K562 (cell line): ENCODE measurements around the gene ZFP64. TPM values are rescaled to one million over a fixed set of nuclear protein-coding genes. Genes with fewer than 3 reads are reported as not detected.
A peak's percentile ranks its signal among the peaks of the same experiment; 100 is the strongest.

Experiments used
- COPS2 ChIP-seq: fragments of 450-650 bp; conservative IDR thresholded peaks from 2 replicates; pipeline ENCODE4 v1.6.1; 2016; ENCODE audit warnings: mild to moderate bottlenecking, moderate library complexity
- ESRRA ChIP-seq: fragments of 450-650 bp; IDR thresholded peaks from 2 replicates; pipeline ENCODE4 v1.6.1; 2014; ENCODE audit warnings: low read depth, mild to moderate bottlenecking, moderate library complexity, borderline replicate concordance
- KDM4B ChIP-seq, 2 experiments: fragments of 450-650 bp in 1 of 2; sonication (generic) in 1 of 2; IDR thresholded peaks; 2 replicates each; pipeline ENCODE4 v1.6.1; 2016 to 2017; ENCODE audit warnings: borderline replicate concordance in 2 of 2, antibody characterized with exemption in 1 of 2, low read depth in 1 of 2, mild to moderate bottlenecking in 1 of 2
- MED1 ChIP-seq: sonication (generic); formaldehyde crosslinking; IDR thresholded peaks from 2 replicates; pipeline ENCODE4 v1.8.1; 2023; ENCODE audit warnings: missing genetic modification reagents, borderline replicate concordance
- MTA1 ChIP-seq: fragments of 450-650 bp; IDR thresholded peaks from 2 replicates; pipeline ENCODE4 v1.6.1; 2017; ENCODE audit warnings: borderline replicate concordance
- MTF1 ChIP-seq: fragments of 250-450 bp; sonication (Bioruptor Pico); IDR thresholded peaks from 2 replicates; pipeline ENCODE4 v1.9.0; 2021; ENCODE audit warnings: moderate library complexity, mild to moderate bottlenecking, inconsistent platforms, borderline replicate concordance
- NFIX ChIP-seq: fragments of 250-450 bp; sonication (Bioruptor Pico); IDR thresholded peaks from 2 replicates; pipeline ENCODE4 v1.4.0; 2020; ENCODE audit warnings: low read depth, mild to moderate bottlenecking, moderate library complexity
- NFYB ChIP-seq: IDR thresholded peaks from 2 replicates; pipeline ENCODE4 v1.6.1; 2011; ENCODE audit warnings: mild to moderate bottlenecking, moderate library complexity; ENCODE audit not compliant: insufficient read length; ENCODE audit errors: extremely low read depth
- SMARCA4 ChIP-seq: fragments of 450-650 bp; IDR thresholded peaks from 2 replicates; pipeline ENCODE4 v1.6.1; 2016
- SMARCB1 ChIP-seq: IDR thresholded peaks from 2 replicates; pipeline ENCODE4 v1.6.1; 2011; ENCODE audit warnings: improper control_type of control experiment, low read depth; ENCODE audit not compliant: insufficient read length
- ZBTB8A ChIP-seq: fragments of 450-650 bp; IDR thresholded peaks from 2 replicates; pipeline ENCODE4 v1.6.1; 2018; ENCODE audit warnings: mild to moderate bottlenecking, moderate library complexity; ENCODE audit not compliant: partially characterized antibody
- ZMIZ1 ChIP-seq, 2 experiments: fragments of 150-350 bp in 1 of 2; IDR thresholded peaks; 2 replicates each; pipeline ENCODE4 v1.6.1; 2012 to 2016; ENCODE audit warnings: low read depth in 2 of 2, low read length in 2 of 2, mild to moderate bottlenecking in 1 of 2, moderate library complexity in 1 of 2
- ZNF175 ChIP-seq: fragments of 200-800 bp; sonication (Bioruptor generic); IDR thresholded peaks from 2 replicates; pipeline ENCODE4 v1.6.1; 2016; ENCODE audit warnings: low read depth, mild to moderate bottlenecking, missing genetic modification characterization, missing compliant biosample characterization
- ZNF280B ChIP-seq: fragments of 250-450 bp; sonication (Bioruptor Pico); IDR thresholded peaks from 2 replicates; pipeline ENCODE4 v1.5.1; 2021; ENCODE audit warnings: mild to moderate bottlenecking
- ZNF445 ChIP-seq: fragments of 250-450 bp; sonication (Bioruptor Pico); IDR thresholded peaks from 2 replicates; pipeline ENCODE4 v1.4.0; 2020; ENCODE audit warnings: low read depth, mild to moderate bottlenecking, moderate library complexity
- ZNF76 ChIP-seq: fragments of 250-450 bp; sonication (Bioruptor Pico); IDR thresholded peaks from 2 replicates; pipeline ENCODE4 v1.4.0; 2020; ENCODE audit warnings: mild to moderate bottlenecking, moderate library complexity, borderline replicate concordance
- ZSCAN32 ChIP-seq: fragments of 450-650 bp; formaldehyde crosslinking; IDR thresholded peaks from 2 replicates; pipeline ENCODE4 v1.4.0; 2020; ENCODE audit warnings: mild to moderate bottlenecking, moderate library complexity
- polyA plus RNA-seq, 8 experiments: library from polyadenylated mRNA; depleted of rRNA in 4 of 8; stranded (reverse) in 5 of 8; unstranded in 3 of 8; fragments of >200 nt; fragmentation: Nextera tagmentation in 2 of 8; fragmentation: Illumina TruSeq in 1 of 8; extraction: Ambion mirVana in 2 of 8; extraction: Trizol in 1 of 8; gene quantifications; 2 replicates each; pipeline versions ENCODE4 v1.2.1 to v1.2.3, GENCODE V29; 2011 to 2014; ENCODE audit warnings: inconsistent platforms in 1 of 8, missing spikeins in 1 of 8
- total RNA-seq, 7 experiments: library from RNA; depleted of rRNA in 6 of 7; stranded (reverse); fragments of >200 nt in 6 of 7; fragmentation: Illumina TruSeq in 2 of 7; extraction: Trizol in 2 of 7; gene quantifications; 2 replicates each; pipeline versions ENCODE4 v1.2.1 to v1.2.3, GENCODE V29; 2011 to 2021; ENCODE audit warnings: low replicate concordance in 1 of 7
- TF ChIP-seq, protein P1 (sequence below): fragments of 200-400 bp; formaldehyde crosslinking; IDR thresholded peaks from 2 replicates; pipeline ENCODE4 v1.6.1; 2017; ENCODE audit warnings: mild to moderate bottlenecking, low read depth, low read length, moderate library complexity
- TF ChIP-seq, protein P2 (sequence below): fragments of 450-650 bp; formaldehyde crosslinking; IDR thresholded peaks from 2 replicates; pipeline ENCODE4 v1.4.0; 2022; ENCODE audit warnings: mild to moderate bottlenecking, moderate library complexity

Gene ZFP64
- total and polyA plus RNA-seq, 9 of the 15 experiments (the other 6 are each of a cell fraction or from before 2014, with no cell fraction given), result 1.4 to 13.4 (median 7.0) TPM

GRCh38 chr20:52210037-52210990, 18.7 kb upstream of the ZFP64 start (continued):
- TF ChIP-seq ZNF175 (CRISPR knock-in tag) (peak; percentile 41; the same call in 1 of the 2 replicates), ZBTB8A (no peak), MTA1 (peak; percentile 90), ZSCAN32 (no peak), ZNF76 (no peak), ZNF445 (CRISPR knock-in tag) (no peak), ESRRA (no peak), ZNF280B (CRISPR knock-in tag) (no peak), MTF1 (CRISPR knock-in tag) (no peak), KDM4B (IDR thresholded peaks at IDR 0.05; ENCODE audit: borderline replicate concordance in 2 of 2, low read depth in 1 of 2) (no peak), NFIX (CRISPR knock-in tag) (no peak), MED1 (no peak), SMARCA4 (no peak), SMARCB1 (no peak), NFYB (no peak), ZMIZ1 (IDR thresholded peaks at IDR 0.05; ENCODE audit: low read depth in 2 of 2, low read length in 2 of 2) (no peak), COPS2 (no peak)
- TF ChIP-seq, protein P1, sequence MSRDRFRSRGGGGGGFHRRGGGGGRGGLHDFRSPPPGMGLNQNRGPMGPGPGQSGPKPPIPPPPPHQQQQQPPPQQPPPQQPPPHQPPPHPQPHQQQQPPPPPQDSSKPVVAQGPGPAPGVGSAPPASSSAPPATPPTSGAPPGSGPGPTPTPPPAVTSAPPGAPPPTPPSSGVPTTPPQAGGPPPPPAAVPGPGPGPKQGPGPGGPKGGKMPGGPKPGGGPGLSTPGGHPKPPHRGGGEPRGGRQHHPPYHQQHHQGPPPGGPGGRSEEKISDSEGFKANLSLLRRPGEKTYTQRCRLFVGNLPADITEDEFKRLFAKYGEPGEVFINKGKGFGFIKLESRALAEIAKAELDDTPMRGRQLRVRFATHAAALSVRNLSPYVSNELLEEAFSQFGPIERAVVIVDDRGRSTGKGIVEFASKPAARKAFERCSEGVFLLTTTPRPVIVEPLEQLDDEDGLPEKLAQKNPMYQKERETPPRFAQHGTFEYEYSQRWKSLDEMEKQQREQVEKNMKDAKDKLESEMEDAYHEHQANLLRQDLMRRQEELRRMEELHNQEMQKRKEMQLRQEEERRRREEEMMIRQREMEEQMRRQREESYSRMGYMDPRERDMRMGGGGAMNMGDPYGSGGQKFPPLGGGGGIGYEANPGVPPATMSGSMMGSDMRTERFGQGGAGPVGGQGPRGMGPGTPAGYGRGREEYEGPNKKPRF, result no peak
- TF ChIP-seq, protein P2, sequence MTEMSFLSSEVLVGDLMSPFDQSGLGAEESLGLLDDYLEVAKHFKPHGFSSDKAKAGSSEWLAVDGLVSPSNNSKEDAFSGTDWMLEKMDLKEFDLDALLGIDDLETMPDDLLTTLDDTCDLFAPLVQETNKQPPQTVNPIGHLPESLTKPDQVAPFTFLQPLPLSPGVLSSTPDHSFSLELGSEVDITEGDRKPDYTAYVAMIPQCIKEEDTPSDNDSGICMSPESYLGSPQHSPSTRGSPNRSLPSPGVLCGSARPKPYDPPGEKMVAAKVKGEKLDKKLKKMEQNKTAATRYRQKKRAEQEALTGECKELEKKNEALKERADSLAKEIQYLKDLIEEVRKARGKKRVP (CRISPR knock-in tag), result no peak
